GM19035 (cell line): ENCODE results near the gene SLC26A4.
A peak's percentile ranks its signal among the peaks of the same experiment; 100 is the strongest.

Experiments
- ATAC-seq: cut with Tn5 transposase; IDR thresholded peaks from one replicate; pipeline ENCODE4 v1.9.1; 2021; ENCODE audit not compliant: unreplicated experiment

SLC26A4 gene

DNA sequence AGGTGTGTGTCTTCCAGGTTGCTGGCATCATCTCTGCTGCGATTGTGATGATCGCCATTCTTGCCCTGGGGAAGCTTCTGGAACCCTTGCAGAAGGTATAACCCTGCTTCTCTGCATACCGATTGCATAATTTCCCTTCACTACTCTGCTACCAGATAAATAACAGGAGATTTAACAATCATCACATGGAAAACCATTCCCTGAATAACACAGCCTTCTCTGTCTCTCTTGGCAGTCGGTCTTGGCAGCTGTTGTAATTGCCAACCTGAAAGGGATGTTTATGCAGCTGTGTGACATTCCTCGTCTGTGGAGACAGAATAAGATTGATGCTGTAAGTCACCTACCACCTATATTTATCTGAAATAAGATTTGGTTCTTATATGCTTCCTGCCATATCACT, 33.8 kb downstream of the SLC26A4 start:
- ATAC-seq: no peak

- no peak for ATAC-seq
These were observed 35.8 kb downstream of the SLC26A4 start for GRCh38 chr7:107696330-107696946.

DNA sequence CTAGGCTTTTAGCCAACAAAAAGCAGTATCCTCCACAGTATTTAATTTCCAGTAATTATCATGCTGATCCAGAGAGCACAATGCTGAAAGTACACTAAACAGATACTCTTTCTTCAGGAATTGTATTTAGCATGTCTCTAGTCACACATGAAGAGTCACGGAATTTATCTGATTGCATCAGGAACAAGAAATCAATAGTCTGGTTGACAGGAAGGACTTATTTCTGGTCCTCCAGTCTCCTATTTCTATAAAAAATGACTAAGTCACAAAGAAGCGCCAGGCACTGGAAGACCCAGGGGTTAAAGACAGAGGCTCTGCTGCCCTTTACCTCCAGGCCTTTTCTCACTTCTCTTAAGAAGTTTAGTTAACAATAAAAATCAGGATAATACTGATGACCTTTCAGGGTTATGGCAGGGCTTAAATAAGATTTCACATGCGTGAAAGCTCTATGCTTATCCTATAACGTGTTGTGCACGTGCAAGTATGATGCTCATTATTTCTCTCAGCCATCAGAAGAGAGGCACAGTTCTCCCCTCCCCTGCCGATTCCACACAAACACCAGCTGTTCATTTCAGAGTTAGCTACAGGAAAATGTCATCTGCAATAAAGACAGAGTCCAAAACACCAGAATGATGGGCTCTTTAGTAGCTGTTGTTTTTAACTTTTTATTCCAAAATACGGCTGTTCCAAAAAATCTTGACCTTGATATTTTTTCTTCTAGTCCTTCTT, 36.9 kb downstream of the SLC26A4 start:
- ATAC-seq: no peak

GRCh38 chr7:107700570-107700969, 39.9 kb downstream of the SLC26A4 start:
- no peak for ATAC-seq

GRCh38 chr7:107701191-107701590, 40.6 kb downstream of the SLC26A4 start:
- no peak for ATAC-seq

- no peak for ATAC-seq
These were observed 42.6 kb downstream of the SLC26A4 start for GRCh38 chr7:107703219-107703618.

- no peak for ATAC-seq
These were observed 43.2 kb downstream of the SLC26A4 start for GRCh38 chr7:107703872-107704271.

- no peak for ATAC-seq
These were observed 48.3 kb downstream of the SLC26A4 start for GRCh38 chr7:107708956-107709355.

DNA sequence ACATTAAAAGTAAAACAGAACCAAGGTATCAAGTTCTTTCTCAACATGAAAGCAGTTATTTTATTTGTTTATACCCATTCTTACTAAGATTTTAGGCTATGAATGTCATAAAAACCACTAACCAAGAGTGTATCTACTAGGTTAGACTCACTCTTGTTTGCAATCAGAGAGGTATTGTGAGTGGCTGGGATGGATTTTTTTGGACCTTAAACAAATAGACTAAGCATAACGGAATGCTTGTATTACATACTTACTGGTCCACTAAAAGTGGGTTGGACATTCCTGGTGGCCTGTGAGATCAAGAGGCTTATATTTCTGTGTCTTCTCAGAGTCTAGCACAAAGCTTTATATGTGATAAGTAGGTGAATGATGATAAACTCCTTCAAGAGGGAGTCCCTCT, 50.7 kb downstream of the SLC26A4 start:
- ATAC-seq: no peak

GRCh38 chr7:107712025-107712424, 51.4 kb downstream of the SLC26A4 start:
- ATAC-seq: no peak

- ATAC-seq: no peak
These were observed 52.3 kb downstream of the SLC26A4 start for GRCh38 chr7:107712896-107713295.

DNA sequence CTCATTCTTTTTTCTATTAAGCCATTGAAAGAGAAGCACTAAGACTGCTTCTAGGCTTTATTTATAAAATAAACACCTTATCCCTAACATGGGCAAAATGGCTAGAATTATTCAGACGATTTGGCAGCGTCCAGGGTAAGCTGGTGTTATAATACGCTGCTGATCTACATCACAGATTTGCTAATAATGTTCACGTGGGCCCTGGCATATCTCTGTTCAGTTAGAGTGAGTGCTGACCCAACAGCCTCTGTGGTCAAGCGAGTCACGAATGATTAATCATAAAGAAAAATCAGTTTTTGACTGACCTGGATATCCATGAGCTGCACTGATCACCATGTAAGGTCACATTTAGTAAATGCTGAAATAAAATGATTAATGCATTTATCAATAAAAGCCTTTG, 54.9 kb downstream of the SLC26A4 start:
- no peak for ATAC-seq

GRCh38 chr7:107718456-107719193, 58.0 kb downstream of the SLC26A4 start:
- ATAC-seq: no peak

GRCh38 chr7:107721286-107721685, 60.7 kb downstream of the SLC26A4 start:
- ATAC-seq: no peak

- no peak for ATAC-seq
These were observed 62.6 kb downstream of the SLC26A4 start for GRCh38 chr7:107723255-107723654.

- ATAC-seq: no peak
These were observed 64.6 kb downstream of the SLC26A4 start for GRCh38 chr7:107725138-107725740.

DNA sequence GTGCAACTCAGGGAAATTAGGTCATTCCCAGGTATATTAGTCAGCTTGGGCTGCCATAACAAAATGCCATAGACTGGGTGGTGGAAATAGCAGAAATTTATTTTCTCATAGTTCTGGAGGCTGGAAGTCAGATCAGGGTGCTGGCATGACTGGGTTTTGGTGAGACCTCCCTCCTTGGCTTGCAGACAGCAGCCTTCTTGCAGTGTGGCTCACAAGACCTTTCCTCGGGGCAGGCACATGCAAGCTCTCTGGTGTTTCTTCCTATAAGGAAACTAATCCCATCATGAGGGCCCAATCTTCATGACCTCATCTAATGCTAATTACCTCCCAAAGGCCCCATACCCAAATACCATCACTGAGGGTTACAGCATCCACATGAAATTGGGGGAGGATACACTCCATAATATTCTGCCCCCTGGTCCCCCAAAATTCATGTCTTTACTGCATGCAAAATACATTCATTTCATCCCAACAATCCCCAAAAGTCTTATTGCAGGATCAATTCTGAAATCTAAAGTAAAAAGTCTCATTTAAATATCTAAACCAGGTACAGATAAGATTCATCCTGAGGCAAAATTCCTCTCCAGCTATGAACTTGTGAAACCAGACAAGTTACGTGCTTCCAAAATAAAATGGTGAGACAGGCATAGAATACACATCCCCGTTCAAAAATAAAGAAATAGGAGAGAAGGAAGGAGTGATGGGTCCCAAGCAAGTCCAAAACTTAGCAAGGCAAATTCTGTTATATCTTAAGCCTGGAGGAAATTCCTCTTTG, 65.9 kb downstream of the SLC26A4 start:
- no peak for ATAC-seq

- ATAC-seq: no peak
These were observed 67.6 kb downstream of the SLC26A4 start for GRCh38 chr7:107728276-107728675.

DNA sequence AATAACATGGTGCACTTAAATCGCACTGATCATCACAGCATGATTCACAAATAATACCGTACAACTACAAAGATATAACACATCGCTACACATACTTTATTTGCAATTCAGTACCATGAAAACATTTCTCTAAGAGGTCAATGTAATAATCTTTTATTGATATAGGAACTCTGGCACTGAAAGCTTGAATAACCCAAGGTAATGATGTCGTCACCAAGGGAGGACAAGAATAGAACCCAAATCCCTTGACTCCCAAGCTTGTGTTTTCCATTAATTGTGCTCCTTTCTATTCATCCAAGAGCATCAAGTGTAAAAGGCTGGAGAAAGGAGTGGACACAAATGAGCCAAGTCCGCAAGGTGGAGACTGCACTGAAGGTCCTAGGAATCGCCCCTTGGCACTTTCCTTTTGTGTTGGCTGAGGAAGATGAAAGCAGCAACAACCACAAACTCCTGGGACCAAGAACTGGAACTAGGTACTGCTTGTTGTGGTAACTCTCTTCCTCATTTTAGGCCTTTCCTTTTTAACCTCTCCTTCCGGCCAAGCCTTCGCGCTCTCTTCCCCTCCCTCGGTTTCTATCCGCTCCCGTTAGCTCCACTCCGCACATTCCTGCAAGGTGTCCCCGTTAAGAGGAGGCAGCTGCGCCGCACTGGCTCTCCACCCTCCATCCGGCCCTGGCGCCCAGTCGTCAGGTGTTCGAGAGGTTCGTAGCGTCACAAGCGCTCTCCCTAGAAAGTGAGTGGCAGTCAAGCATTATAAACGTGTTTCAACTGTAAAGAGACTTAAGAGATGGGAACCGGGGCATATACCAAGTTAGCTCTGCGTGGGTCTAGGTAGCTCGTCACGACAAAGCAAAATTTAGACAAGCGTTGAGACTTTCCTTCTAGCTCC, 82.3 kb downstream of the SLC26A4 start:
- peak; percentile 37 for ATAC-seq
